ENCODE data around the gene MAP3K14.

Gene MAP3K14

DNA sequence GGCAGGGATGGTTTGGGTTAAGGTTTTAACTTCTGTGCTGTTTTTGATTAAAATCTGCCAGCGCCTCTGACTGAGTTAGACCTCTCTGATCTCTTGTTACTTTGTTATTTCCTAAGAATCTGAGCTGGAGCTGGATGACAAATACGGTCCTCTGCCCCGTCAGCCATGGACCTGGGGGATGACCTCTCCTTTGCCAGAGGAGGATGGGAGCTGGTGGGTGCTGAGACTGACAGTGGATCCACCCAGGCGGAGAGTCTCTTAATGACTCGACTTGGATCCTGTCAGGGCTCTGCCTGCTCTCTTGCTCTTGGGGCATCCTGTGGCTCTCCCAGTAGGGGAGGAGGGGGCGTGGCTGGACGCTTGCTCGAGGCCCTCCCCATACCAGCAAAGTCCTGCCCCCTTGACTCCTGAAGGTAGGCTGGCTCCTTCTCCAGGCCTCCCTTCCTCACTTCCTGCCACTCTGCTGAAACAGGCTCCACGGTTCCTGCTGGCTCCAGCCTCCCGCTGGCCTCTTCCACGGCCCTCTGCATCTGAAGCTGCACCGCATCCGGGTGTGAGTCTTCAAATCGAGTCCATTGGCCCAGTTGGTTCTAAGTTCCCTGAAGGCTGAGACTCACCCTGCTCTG is 24.8 kb upstream of the MAP3K14 start:
- TF ChIP-seq, protein P1, sequence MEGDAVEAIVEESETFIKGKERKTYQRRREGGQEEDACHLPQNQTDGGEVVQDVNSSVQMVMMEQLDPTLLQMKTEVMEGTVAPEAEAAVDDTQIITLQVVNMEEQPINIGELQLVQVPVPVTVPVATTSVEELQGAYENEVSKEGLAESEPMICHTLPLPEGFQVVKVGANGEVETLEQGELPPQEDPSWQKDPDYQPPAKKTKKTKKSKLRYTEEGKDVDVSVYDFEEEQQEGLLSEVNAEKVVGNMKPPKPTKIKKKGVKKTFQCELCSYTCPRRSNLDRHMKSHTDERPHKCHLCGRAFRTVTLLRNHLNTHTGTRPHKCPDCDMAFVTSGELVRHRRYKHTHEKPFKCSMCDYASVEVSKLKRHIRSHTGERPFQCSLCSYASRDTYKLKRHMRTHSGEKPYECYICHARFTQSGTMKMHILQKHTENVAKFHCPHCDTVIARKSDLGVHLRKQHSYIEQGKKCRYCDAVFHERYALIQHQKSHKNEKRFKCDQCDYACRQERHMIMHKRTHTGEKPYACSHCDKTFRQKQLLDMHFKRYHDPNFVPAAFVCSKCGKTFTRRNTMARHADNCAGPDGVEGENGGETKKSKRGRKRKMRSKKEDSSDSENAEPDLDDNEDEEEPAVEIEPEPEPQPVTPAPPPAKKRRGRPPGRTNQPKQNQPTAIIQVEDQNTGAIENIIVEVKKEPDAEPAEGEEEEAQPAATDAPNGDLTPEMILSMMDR (IDR thresholded peaks at IDR 0.05), result no peak
- peak overlapping the region; percentile 9 for H3K4me3 Mint-ChIP-seq
- peak; percentile 85 for DNase-seq
- H3K27ac Mint-ChIP-seq, result peak overlapping the region; percentile 93
- peaks cover 45% of the 10 kb centered on the region for H3K4me1 Mint-ChIP-seq
- no peaks in the 10 kb centered on the region for H3K9me3 Mint-ChIP-seq
- peaks cover 10% of the 10 kb centered on the region for H3K27me3 Mint-ChIP-seq (ENCODE audit: low read depth, poor library complexity)
- H3K36me3 Mint-ChIP-seq (ENCODE audit: low read depth), result no peaks in the 10 kb centered on the region

DNA sequence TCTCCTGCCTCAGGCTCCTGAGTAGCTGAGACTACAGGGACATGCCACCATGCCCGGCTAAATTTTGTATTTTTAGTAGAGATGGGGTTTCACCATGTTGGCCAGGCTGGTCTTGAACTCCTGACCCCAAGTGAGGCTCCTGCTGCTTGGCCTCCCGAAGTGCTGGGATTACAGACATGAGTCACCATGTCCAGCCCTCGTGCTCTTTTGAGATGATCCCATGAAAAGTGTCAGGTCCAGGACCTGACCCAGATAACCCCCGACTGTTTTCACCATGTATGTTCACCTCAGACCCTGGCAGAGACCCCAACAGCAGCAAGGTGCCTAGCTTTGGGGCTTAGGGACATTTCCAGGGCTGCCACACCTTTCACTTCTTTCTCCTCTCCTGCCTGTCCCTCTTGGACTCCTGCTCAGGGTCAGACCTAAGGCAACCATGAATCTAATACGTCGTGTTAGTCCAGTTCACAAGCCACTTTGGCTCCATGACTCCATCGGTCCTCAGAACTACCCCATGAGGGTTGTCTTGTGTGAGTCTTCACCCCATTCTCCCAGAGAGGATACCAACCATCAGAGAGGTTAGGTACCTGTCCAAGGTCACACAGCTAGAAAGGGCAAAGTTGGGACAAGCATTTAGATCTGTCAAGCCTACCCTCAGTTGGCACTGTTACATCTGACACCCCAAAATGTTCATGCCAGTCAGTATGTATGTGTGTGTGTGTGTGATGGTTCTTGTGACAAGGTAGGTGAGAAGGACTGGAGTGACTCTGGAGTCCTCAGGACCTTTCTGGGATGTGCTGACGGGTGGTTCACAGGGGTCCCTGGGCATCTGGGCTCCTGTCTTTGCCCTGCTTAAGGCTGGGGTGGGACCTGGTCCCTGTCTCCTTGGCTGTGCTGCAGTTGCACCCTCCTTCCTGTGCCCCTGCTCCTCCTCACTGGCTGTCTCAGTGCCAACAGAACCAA is 23.1 kb upstream of the MAP3K14 start:
- Mint-ChIP-seq H3K4me3 (no peak overlapping the region), H3K9me3 (no peaks in the 10 kb centered on the region), H3K4me1 (peaks cover 35% of the 10 kb centered on the region), H3K27me3 (ENCODE audit: low read depth, poor library complexity) (peaks cover 11% of the 10 kb centered on the region), H3K27ac (no peak overlapping the region), H3K36me3 (ENCODE audit: low read depth) (no peaks in the 10 kb centered on the region)
- TF ChIP-seq, protein P1 (IDR thresholded peaks at IDR 0.05), result no peak
- no peak for DNase-seq

DNA sequence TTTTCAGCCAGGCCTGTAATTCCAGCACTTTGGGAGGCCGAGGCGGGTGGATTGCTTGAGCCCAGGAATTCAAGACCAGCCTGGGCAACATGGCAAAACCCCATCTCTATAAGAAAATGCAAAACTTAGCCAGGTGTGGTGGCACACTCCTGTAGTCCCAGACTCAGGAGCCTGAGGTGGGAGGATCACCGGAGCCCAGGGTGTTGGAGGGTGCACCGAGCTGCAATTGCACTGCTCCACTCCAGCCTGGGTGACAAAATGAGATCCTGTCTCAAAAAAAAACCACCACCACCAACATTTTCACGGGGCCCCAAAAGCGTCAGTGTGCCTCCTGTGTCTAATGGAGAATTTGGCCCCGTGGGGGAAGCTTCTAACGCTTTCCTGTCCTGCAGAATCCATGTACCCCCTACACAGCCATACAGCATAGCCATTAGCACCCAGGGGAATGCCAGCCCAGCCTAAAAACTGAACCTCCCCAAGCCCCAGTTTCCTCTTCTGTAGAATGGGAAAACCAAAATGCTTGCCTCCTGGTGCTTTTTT is 22.2 kb upstream of the MAP3K14 start:
- Mint-ChIP-seq H3K27me3 (ENCODE audit: low read depth, poor library complexity) (peaks cover 11% of the 10 kb centered on the region), H3K27ac (no peak overlapping the region), H3K9me3 (no peaks in the 10 kb centered on the region), H3K36me3 (ENCODE audit: low read depth) (no peaks in the 10 kb centered on the region), H3K4me1 (peaks cover 35% of the 10 kb centered on the region), H3K4me3 (no peak overlapping the region)
- TF ChIP-seq, protein P1 (IDR thresholded peaks at IDR 0.05), result no peak
- DNase-seq, result no peak

DNA sequence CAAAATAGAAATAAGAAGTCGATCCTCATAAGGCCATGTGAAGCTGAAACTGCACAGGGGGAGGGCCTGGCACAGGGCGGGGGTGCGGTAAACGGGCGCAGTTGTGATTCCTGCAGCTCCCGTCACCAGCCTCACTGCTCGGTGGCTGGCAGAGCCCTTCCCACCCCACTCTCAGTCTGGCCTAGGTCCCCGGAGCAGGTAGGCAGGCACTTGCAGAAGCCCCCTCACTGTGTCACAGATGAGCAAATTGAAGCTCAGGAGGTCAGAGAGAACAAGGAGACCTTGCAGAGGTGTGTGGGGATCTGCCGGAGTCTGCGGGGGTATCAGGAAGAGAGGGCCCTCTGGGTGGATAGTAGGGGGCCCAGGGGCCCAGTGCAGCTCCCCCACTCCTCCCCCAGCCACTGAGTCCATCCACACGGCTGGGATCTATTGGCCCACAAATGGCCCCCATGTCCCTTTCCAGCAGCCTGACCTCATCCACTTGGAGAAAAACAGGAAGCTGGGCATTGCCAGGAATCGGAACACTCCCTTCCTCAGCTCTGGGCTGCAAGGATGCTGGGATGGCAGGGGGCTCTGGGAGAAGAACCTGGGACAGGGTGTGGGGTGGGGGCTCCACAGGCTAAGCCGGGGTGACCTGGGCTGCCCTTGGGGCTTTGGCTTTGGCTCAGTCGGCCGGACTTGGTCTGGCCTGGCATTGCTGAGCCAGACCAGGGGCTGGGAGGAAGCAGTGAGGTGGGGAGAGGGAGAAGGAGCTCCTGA is 21.4 kb upstream of the MAP3K14 start:
- Mint-ChIP-seq H3K27me3 (ENCODE audit: low read depth, poor library complexity) (peaks cover 9% of the 10 kb centered on the region), H3K27ac (no peak overlapping the region), H3K4me1 (peaks cover 43% of the 10 kb centered on the region), H3K36me3 (ENCODE audit: low read depth) (no peaks in the 10 kb centered on the region), H3K9me3 (no peaks in the 10 kb centered on the region), H3K4me3 (no peak overlapping the region)
- TF ChIP-seq, protein P1 (IDR thresholded peaks at IDR 0.05), result no peak
- no peak for DNase-seq

DNA sequence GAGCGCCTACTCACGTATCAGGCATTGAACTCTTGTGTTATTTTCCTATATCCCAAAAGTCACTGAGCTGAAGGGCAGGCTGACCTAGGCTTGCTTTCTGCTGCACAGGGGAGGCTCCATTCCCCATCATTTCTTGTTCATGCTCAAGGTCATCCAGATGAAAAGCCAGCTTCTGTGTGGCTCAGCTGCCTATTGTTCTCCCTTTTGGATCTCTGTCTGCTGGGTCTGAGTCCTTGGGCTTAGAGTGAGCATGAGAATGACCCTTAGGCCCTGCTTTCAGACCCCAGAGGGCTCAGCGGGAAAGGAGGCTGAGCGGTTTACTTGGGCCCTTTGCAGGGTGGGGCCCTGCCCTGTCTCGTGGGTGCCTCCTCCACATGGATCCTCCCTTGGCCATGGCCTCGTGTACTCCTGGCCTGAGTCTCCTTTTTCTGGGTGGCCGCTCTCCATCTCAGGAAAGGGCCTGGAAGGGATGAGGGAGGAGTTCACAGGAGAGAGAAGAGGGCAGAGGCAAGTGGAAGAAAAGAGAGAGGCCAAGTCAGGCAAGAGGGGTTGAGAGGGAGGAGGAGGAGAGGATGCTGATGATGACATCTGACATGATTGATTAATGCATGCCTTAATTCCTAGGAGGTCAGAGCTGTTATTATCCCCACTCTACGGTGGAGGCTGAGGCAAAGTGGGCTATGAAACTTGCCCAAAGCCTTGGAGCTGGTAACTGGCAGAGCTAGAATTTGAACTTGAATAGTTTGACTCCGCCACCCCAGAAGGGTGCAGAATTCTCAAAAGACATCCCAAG is 19.8 kb upstream of the MAP3K14 start:
- Mint-ChIP-seq H3K36me3 (ENCODE audit: low read depth) (no peaks in the 10 kb centered on the region), H3K27ac (no peak overlapping the region), H3K4me1 (peaks cover 38% of the 10 kb centered on the region), H3K27me3 (ENCODE audit: low read depth, poor library complexity) (peaks cover 9% of the 10 kb centered on the region), H3K9me3 (no peaks in the 10 kb centered on the region), H3K4me3 (peak overlapping the region; percentile 14)
- TF ChIP-seq, protein P1 (IDR thresholded peaks at IDR 0.05), result no peak
- no peak for DNase-seq
